HepG2 (cell line): ENCODE data around the gene HPD. TPM values are rescaled to one million over a fixed set of nuclear protein-coding genes. Genes with fewer than 3 reads are reported as not detected.

Experiments
- GATA4 ChIP-seq: sonication (generic); IDR thresholded peaks from 2 replicates; pipeline ENCODE4 v1.6.1; 2016; ENCODE audit warnings: antibody characterized with exemption, low read depth, borderline replicate concordance
- SP2 ChIP-seq: sonication (generic); formaldehyde crosslinking; IDR thresholded peaks from 2 replicates; pipeline ENCODE4 v1.5.1; 2020; ENCODE audit warnings: mild to moderate bottlenecking, missing genetic modification reagents
- ZNF460 ChIP-seq: sonication (generic); formaldehyde crosslinking; IDR thresholded peaks from 2 replicates; pipeline ENCODE4 v1.5.1; 2020; ENCODE audit warnings: missing genetic modification reagents, mild to moderate bottlenecking, borderline replicate concordance
- ZNF644 ChIP-seq: IDR thresholded peaks from 2 replicates; pipeline ENCODE4 v1.6.1; 2016; ENCODE audit warnings: low read depth
- ZNF652 ChIP-seq: IDR thresholded peaks from 2 replicates; pipeline ENCODE4 v1.6.1; 2016; ENCODE audit warnings: low read depth, borderline replicate concordance
- polyA plus RNA-seq, 8 experiments: library from polyadenylated mRNA; depleted of rRNA in 3 of 8; stranded (reverse) in 7 of 8; unstranded in 1 of 8; fragments of >200 nt; fragmentation: Illumina TruSeq in 4 of 8; extraction: Trizol in 4 of 8; gene quantifications; 2 replicates each; pipeline versions ENCODE4 v1.2.1 to v1.2.3, GENCODE V29; 2011 to 2016; ENCODE audit warnings: low read depth in 4 of 8, missing spikeins in 1 of 8, mixed read lengths in 1 of 8; ENCODE audit not compliant: insufficient read depth in 1 of 8
- total RNA-seq, 5 experiments: library from RNA; depleted of rRNA; stranded (reverse); fragments of >200 nt; fragmentation: Illumina TruSeq; extraction: Trizol; gene quantifications; 2 replicates each; pipeline ENCODE4 v1.2.3, GENCODE V29; 2016; ENCODE audit warnings: low read depth in 1 of 5
- TF ChIP-seq, protein P1 (sequence below): sonication (generic); formaldehyde crosslinking; IDR thresholded peaks from 2 replicates; pipeline ENCODE4 v1.4.0; 2020; ENCODE audit warnings: missing genetic modification reagents
- TF ChIP-seq, protein P2 (sequence below): sonication (generic); formaldehyde crosslinking; IDR thresholded peaks from 2 replicates; pipeline ENCODE4 v1.4.0; 2020; ENCODE audit warnings: mild to moderate bottlenecking, missing genetic modification reagents, borderline replicate concordance
- TF ChIP-seq, protein P3 (sequence below): IDR thresholded peaks from 2 replicates; pipeline ENCODE4 v1.6.1; 2016
- TF ChIP-seq, protein P4 (sequence below), 2 experiments: fragments of 450-650 bp in 1 of 2; sonication (generic) in 1 of 2; formaldehyde crosslinking in 1 of 2; IDR thresholded peaks; 2 replicates each; pipeline versions ENCODE4 v1.6.1 to v1.8.0; 2016 to 2022; ENCODE audit warnings: antibody characterized with exemption in 1 of 2, mild to moderate bottlenecking in 1 of 2, missing genetic modification reagents in 1 of 2

Gene HPD
- total and polyA plus RNA-seq, 2 of the 13 experiments (the other 11 are each of a cell fraction or from before 2014, with no cell fraction given): 120 to 195 TPM

DNA sequence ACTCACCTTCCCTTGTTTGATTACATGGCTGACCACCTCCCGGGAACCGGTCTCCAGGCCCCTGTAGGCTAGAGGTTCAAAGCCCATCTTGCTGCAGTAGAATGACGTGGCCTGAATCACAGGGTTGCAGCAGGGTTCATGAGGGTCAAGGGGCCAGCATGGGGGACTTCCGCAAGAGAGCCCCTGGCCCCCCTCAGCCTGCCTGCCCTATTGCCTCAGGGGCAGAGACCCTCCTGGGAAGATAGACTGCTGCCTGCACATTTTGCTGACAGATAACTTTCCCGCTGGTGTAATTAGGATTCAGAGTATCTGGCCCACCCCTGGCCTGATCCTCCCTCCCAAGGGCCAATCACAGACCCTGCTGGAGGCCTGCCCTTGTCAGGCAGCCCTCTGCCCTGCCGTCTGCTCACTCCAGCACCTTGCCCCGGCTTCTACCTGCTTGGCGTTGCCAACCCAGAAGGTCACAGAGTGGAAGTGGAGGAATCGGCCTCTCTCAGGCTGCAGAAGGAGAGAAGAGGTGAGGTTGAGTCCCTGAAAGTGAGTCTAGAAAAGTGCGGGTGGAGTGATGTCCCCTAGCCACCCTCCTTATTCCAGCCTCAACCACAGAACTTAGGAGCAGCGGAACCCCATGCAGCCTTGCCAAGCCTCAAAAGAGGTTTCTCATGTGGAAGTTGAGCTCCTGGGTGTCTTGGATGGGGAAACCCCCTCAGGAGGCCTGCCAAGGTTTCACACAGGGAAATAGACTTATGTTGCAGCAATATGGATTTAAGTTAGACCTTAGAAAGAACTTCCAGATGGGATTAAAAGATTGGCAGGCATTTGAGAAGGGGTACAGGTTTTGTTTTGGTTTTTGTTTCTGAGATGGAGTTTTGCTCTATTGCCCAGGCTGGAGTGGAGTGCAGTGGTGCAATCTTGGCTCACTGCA, 1.1 kb downstream of the HPD start (continued):
- TF ChIP-seq, protein P1, sequence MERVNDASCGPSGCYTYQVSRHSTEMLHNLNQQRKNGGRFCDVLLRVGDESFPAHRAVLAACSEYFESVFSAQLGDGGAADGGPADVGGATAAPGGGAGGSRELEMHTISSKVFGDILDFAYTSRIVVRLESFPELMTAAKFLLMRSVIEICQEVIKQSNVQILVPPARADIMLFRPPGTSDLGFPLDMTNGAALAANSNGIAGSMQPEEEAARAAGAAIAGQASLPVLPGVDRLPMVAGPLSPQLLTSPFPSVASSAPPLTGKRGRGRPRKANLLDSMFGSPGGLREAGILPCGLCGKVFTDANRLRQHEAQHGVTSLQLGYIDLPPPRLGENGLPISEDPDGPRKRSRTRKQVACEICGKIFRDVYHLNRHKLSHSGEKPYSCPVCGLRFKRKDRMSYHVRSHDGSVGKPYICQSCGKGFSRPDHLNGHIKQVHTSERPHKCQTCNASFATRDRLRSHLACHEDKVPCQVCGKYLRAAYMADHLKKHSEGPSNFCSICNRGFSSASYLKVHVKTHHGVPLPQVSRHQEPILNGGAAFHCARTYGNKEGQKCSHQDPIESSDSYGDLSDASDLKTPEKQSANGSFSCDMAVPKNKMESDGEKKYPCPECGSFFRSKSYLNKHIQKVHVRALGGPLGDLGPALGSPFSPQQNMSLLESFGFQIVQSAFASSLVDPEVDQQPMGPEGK (CRISPR knock-in tag): peak; percentile 91
- TF ChIP-seq, protein P2, sequence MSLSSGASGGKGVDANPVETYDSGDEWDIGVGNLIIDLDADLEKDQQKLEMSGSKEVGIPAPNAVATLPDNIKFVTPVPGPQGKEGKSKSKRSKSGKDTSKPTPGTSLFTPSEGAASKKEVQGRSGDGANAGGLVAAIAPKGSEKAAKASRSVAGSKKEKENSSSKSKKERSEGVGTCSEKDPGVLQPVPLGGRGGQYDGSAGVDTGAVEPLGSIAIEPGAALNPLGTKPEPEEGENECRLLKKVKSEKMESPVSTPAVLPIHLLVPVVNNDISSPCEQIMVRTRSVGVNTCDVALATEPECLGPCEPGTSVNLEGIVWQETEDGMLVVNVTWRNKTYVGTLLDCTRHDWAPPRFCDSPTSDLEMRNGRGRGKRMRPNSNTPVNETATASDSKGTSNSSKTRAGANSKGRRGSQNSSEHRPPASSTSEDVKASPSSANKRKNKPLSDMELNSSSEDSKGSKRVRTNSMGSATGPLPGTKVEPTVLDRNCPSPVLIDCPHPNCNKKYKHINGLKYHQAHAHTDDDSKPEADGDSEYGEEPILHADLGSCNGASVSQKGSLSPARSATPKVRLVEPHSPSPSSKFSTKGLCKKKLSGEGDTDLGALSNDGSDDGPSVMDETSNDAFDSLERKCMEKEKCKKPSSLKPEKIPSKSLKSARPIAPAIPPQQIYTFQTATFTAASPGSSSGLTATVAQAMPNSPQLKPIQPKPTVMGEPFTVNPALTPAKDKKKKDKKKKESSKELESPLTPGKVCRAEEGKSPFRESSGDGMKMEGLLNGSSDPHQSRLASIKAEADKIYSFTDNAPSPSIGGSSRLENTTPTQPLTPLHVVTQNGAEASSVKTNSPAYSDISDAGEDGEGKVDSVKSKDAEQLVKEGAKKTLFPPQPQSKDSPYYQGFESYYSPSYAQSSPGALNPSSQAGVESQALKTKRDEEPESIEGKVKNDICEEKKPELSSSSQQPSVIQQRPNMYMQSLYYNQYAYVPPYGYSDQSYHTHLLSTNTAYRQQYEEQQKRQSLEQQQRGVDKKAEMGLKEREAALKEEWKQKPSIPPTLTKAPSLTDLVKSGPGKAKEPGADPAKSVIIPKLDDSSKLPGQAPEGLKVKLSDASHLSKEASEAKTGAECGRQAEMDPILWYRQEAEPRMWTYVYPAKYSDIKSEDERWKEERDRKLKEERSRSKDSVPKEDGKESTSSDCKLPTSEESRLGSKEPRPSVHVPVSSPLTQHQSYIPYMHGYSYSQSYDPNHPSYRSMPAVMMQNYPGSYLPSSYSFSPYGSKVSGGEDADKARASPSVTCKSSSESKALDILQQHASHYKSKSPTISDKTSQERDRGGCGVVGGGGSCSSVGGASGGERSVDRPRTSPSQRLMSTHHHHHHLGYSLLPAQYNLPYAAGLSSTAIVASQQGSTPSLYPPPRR (CRISPR knock-in tag): peak; percentile 80; the same call in 1 of the 2 replicates
- TF ChIP-seq ZNF644 (no peak), GATA4 (peak; percentile 26; the same call in 1 of the 2 replicates), ZNF460 (CRISPR knock-in tag) (no peak; the same call in 1 of the 2 replicates), ZNF652 (no peak), SP2 (no peak)
- TF ChIP-seq, protein P3, sequence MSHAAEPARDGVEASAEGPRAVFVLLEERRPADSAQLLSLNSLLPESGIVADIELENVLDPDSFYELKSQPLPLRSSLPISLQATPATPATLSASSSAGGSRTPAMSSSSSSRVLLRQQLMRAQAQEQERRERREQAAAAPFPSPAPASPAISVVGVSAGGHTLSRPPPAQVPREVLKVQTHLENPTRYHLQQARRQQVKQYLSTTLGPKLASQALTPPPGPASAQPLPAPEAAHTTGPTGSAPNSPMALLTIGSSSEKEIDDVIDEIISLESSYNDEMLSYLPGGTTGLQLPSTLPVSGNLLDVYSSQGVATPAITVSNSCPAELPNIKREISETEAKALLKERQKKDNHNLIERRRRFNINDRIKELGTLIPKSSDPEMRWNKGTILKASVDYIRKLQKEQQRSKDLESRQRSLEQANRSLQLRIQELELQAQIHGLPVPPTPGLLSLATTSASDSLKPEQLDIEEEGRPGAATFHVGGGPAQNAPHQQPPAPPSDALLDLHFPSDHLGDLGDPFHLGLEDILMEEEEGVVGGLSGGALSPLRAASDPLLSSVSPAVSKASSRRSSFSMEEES (CRISPR knock-in tag): peak; percentile 67; the same call in 1 of the 2 replicates
- TF ChIP-seq, protein P4, sequence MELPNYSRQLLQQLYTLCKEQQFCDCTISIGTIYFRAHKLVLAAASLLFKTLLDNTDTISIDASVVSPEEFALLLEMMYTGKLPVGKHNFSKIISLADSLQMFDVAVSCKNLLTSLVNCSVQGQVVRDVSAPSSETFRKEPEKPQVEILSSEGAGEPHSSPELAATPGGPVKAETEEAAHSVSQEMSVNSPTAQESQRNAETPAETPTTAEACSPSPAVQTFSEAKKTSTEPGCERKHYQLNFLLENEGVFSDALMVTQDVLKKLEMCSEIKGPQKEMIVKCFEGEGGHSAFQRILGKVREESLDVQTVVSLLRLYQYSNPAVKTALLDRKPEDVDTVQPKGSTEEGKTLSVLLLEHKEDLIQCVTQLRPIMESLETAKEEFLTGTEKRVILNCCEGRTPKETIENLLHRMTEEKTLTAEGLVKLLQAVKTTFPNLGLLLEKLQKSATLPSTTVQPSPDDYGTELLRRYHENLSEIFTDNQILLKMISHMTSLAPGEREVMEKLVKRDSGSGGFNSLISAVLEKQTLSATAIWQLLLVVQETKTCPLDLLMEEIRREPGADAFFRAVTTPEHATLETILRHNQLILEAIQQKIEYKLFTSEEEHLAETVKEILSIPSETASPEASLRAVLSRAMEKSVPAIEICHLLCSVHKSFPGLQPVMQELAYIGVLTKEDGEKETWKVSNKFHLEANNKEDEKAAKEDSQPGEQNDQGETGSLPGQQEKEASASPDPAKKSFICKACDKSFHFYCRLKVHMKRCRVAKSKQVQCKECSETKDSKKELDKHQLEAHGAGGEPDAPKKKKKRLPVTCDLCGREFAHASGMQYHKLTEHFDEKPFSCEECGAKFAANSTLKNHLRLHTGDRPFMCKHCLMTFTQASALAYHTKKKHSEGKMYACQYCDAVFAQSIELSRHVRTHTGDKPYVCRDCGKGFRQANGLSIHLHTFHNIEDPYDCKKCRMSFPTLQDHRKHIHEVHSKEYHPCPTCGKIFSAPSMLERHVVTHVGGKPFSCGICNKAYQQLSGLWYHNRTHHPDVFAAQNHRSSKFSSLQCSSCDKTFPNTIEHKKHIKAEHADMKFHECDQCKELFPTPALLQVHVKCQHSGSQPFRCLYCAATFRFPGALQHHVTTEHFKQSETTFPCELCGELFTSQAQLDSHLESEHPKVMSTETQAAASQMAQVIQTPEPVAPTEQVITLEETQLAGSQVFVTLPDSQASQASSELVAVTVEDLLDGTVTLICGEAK (IDR thresholded peaks at IDR 0.05): no peak
- TF ChIP-seq, protein P4 (CRISPR knock-in tag; IDR thresholded peaks at IDR 0.05): no peak
